Measurements from ENCODE around the gene F10. TPM values are rescaled to one million over a fixed set of nuclear protein-coding genes. Genes with fewer than 3 reads are reported as not detected.

Gene F10
- total and polyA plus RNA-seq, 9 of the 15 experiments (the other 6 are each of a cell fraction or from before 2014, with no cell fraction given), result 0.04 to 0.09 (median 0.07) TPM; not detected in 5

DNA sequence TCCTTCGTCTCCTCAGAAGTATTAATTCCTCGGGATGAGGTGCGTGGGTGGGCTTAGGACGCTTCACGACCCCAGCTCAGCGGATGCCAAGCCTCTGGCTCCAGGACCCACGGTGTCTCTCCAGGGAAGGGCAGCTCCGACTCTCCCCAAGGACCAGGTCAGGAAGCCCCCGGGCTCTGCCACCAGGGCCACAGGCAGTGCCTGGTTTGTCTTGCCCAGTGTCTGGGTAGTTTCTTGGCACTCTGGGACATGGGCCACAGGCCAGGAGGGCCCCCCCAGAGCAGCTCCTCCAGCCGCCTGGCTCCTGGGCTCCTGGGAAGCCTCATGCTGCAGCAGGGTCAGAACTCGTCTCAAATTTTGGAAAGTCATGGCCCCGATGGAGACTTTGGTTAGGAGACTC lies 38.4 kb downstream of the F10 start (continued):
- TF ChIP-seq, protein P1, sequence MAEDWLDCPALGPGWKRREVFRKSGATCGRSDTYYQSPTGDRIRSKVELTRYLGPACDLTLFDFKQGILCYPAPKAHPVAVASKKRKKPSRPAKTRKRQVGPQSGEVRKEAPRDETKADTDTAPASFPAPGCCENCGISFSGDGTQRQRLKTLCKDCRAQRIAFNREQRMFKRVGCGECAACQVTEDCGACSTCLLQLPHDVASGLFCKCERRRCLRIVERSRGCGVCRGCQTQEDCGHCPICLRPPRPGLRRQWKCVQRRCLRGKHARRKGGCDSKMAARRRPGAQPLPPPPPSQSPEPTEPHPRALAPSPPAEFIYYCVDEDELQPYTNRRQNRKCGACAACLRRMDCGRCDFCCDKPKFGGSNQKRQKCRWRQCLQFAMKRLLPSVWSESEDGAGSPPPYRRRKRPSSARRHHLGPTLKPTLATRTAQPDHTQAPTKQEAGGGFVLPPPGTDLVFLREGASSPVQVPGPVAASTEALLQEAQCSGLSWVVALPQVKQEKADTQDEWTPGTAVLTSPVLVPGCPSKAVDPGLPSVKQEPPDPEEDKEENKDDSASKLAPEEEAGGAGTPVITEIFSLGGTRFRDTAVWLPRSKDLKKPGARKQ (CRISPR knock-in tag; IDR thresholded peaks at IDR 0.05), result no peak
- TF ChIP-seq, protein P2, sequence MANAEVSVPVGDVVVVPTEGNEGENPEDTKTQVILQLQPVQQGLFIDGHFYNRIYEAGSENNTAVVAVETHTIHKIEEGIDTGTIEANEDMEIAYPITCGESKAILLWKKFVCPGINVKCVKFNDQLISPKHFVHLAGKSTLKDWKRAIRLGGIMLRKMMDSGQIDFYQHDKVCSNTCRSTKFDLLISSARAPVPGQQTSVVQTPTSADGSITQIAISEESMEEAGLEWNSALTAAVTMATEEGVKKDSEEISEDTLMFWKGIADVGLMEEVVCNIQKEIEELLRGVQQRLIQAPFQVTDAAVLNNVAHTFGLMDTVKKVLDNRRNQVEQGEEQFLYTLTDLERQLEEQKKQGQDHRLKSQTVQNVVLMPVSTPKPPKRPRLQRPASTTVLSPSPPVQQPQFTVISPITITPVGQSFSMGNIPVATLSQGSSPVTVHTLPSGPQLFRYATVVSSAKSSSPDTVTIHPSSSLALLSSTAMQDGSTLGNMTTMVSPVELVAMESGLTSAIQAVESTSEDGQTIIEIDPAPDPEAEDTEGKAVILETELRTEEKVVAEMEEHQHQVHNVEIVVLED (CRISPR knock-in tag; IDR thresholded peaks at IDR 0.05), result no peak
- TF ChIP-seq, protein P3, sequence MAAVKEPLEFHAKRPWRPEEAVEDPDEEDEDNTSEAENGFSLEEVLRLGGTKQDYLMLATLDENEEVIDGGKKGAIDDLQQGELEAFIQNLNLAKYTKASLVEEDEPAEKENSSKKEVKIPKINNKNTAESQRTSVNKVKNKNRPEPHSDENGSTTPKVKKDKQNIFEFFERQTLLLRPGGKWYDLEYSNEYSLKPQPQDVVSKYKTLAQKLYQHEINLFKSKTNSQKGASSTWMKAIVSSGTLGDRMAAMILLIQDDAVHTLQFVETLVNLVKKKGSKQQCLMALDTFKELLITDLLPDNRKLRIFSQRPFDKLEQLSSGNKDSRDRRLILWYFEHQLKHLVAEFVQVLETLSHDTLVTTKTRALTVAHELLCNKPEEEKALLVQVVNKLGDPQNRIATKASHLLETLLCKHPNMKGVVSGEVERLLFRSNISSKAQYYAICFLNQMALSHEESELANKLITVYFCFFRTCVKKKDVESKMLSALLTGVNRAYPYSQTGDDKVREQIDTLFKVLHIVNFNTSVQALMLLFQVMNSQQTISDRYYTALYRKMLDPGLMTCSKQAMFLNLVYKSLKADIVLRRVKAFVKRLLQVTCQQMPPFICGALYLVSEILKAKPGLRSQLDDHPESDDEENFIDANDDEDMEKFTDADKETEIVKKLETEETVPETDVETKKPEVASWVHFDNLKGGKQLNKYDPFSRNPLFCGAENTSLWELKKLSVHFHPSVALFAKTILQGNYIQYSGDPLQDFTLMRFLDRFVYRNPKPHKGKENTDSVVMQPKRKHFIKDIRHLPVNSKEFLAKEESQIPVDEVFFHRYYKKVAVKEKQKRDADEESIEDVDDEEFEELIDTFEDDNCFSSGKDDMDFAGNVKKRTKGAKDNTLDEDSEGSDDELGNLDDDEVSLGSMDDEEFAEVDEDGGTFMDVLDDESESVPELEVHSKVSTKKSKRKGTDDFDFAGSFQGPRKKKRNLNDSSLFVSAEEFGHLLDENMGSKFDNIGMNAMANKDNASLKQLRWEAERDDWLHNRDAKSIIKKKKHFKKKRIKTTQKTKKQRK (IDR thresholded peaks at IDR 0.05; ENCODE audit: borderline replicate concordance, low read depth, low read length), result no peak
- TF ChIP-seq MYC (IDR thresholded peaks at IDR 0.05; ENCODE audit: low read depth, low read length) (no peak), MYC (CRISPR knock-in tag; IDR thresholded peaks at IDR 0.05; ENCODE audit: borderline replicate concordance, low read depth) (no peak), ETV6 (IDR thresholded peaks at IDR 0.05; ENCODE audit: borderline replicate concordance in 1 of 2, low read depth in 2 of 2, low read length in 1 of 2) (no peak), ETV6 (CRISPR knock-in tag; IDR thresholded peaks at IDR 0.05; ENCODE audit: borderline replicate concordance) (no peak), LEF1 (IDR thresholded peaks at IDR 0.05) (no peak), ZC3H11A (IDR thresholded peaks at IDR 0.05; ENCODE audit: low read depth, low read length) (no peak), NCOA4 (IDR thresholded peaks at IDR 0.05; ENCODE audit: partially characterized antibody) (no peak)

All from K562 (cell line).